Measurements from ENCODE around the gene VPS13A.
A peak's percentile ranks its signal among the peaks of the same experiment; 100 is the strongest.

VPS13A gene

GRCh38 chr9:77456829-77457437, 279.6 kb downstream of the VPS13A start:
- no peak for TF ChIP-seq MYC (IDR thresholded peaks at IDR 0.05; ENCODE audit: low read depth, low read length)
- peak; percentile 85 for TF ChIP-seq CTCF (IDR thresholded peaks at IDR 0.05; ENCODE audit: low read depth, low read length)
- peak; percentile 88 for DNase-seq (ENCODE audit: low read depth)
- no peak overlapping the region for H3K4me3 ChIP-seq (ENCODE audit: low read depth, low read length)

- no peak for TF ChIP-seq MAX (IDR thresholded peaks at IDR 0.05; ENCODE audit: low read depth, low read length)
- no peak for TF ChIP-seq MYC (IDR thresholded peaks at IDR 0.05; ENCODE audit: low read depth, low read length)
- peak; percentile 91 for TF ChIP-seq CTCF (IDR thresholded peaks at IDR 0.05; ENCODE audit: low read depth, low read length)
- peak; percentile 79 for DNase-seq (ENCODE audit: low read depth)
- no peak overlapping the region for H3K4me3 ChIP-seq (ENCODE audit: low read depth, low read length)
Observed at GRCh38 chr9:77457916-77458592, 280.7 kb downstream of the VPS13A start.

- TF ChIP-seq MYC (IDR thresholded peaks at IDR 0.05; ENCODE audit: low read depth, low read length) (no peak), POLR2A (IDR thresholded peaks at IDR 0.05; ENCODE audit: extremely low read depth, insufficient read length) (no peak), MAX (IDR thresholded peaks at IDR 0.05; ENCODE audit: low read depth, low read length) (no peak), CTCF (IDR thresholded peaks at IDR 0.05; ENCODE audit: low read depth, low read length) (no peak)
- no peak for DNase-seq (ENCODE audit: low read depth)
- H3K4me3 ChIP-seq (ENCODE audit: low read depth, low read length): no peak overlapping the region
Observed at GRCh38 chr9:77460938-77461337, 283.6 kb downstream of the VPS13A start.

- TF ChIP-seq MAX (IDR thresholded peaks at IDR 0.05; ENCODE audit: low read depth, low read length): no peak
- no peak overlapping the region for H3K4me3 ChIP-seq (ENCODE audit: low read depth, low read length)
- DNase-seq (ENCODE audit: low read depth): no peak
Observed at GRCh38 chr9:77462066-77462465, 284.7 kb downstream of the VPS13A start.

- TF ChIP-seq CTCF (IDR thresholded peaks at IDR 0.05; ENCODE audit: low read depth, low read length): no peak
- no peak for TF ChIP-seq MYC (IDR thresholded peaks at IDR 0.05; ENCODE audit: low read depth, low read length)
- no peak for TF ChIP-seq MAX (IDR thresholded peaks at IDR 0.05; ENCODE audit: low read depth, low read length)
- TF ChIP-seq POLR2A (IDR thresholded peaks at IDR 0.05; ENCODE audit: extremely low read depth, insufficient read length): no peak
- DNase-seq (ENCODE audit: low read depth): no peak
- no peak overlapping the region for H3K4me3 ChIP-seq (ENCODE audit: low read depth, low read length)
Observed at GRCh38 chr9:77463151-77463550, 285.8 kb downstream of the VPS13A start.

- TF ChIP-seq CTCF (IDR thresholded peaks at IDR 0.05; ENCODE audit: low read depth, low read length): no peak
- no peak for TF ChIP-seq MYC (IDR thresholded peaks at IDR 0.05; ENCODE audit: low read depth, low read length)
- no peak for TF ChIP-seq POLR2A (IDR thresholded peaks at IDR 0.05; ENCODE audit: extremely low read depth, insufficient read length)
- TF ChIP-seq MAX (IDR thresholded peaks at IDR 0.05; ENCODE audit: low read depth, low read length): no peak
- no peak for DNase-seq (ENCODE audit: low read depth)
- no peak overlapping the region for H3K4me3 ChIP-seq (ENCODE audit: low read depth, low read length)
Observed at GRCh38 chr9:77464661-77465060, 287.3 kb downstream of the VPS13A start.
